Measurements from ENCODE around the gene IRGQ.
"Not testable (repeated sequence)": the region's sequence is repeated elsewhere in the genome, so short reads cannot be mapped to it uniquely, and the experiment has no call there.

Gene IRGQ

GRCh38 chr19:43624933-43625332 is 29.0 kb upstream of the IRGQ start:
- no peak for DNase-seq

GRCh38 chr19:43623889-43624670 is 28.1 kb upstream of the IRGQ start:
- DNase-seq, result no peak

GRCh38 chr19:43622956-43623355 is 27.0 kb upstream of the IRGQ start:
- no peak for DNase-seq

- DNase-seq, result no peak
These were observed 26.1 kb upstream of the IRGQ start for GRCh38 chr19:43622070-43622469.

GRCh38 chr19:43620061-43621001 is 24.4 kb upstream of the IRGQ start:
- DNase-seq, result no peak

- DNase-seq, result peak; percentile 80
These were observed 23.5 kb upstream of the IRGQ start, which contains the start of gene ZNF428 for GRCh38 chr19:43619262-43620060. Gene ZNF428 (minus strand): TSS chr19:43619629. CDS start chr19:43614304, 5,325 bp downstream.

- DNase-seq, result peak; percentile 39
These were observed 23.0 kb upstream of the IRGQ start for GRCh38 chr19:43618921-43619261.

GRCh38 chr19:43616954-43617353 is 21.0 kb upstream of the IRGQ start:
- DNase-seq, result no peak

- no peak for DNase-seq
These were observed 20.4 kb upstream of the IRGQ start for GRCh38 chr19:43616306-43616705.

GRCh38 chr19:43612374-43612773 is 16.4 kb upstream of the IRGQ start:
- no peak for DNase-seq

GRCh38 chr19:43611788-43612187 is 15.9 kb upstream of the IRGQ start, which contains the start of gene SRRM5:
Gene SRRM5 (plus strand): TSS chr19:43612088. CDS start chr19:43612122, 34 bp downstream.
- DNase-seq, result no peak

- no peak for DNase-seq
These were observed 14.6 kb upstream of the IRGQ start for GRCh38 chr19:43610493-43610892.

- DNase-seq, result no peak
These were observed 13.9 kb upstream of the IRGQ start for GRCh38 chr19:43609872-43610271.

- DNase-seq, result no peak
These were observed 11.6 kb upstream of the IRGQ start for GRCh38 chr19:43607238-43608205.

- no peak for DNase-seq
These were observed 10.8 kb upstream of the IRGQ start for GRCh38 chr19:43606569-43607229.

GRCh38 chr19:43605875-43606568 is 10.1 kb upstream of the IRGQ start:
- no peak for DNase-seq

- DNase-seq, result not testable (repeated sequence)
These were observed 4.4 kb upstream of the IRGQ start for GRCh38 chr19:43600326-43600725.

- no peak for DNase-seq
These were observed 3.8 kb upstream of the IRGQ start for GRCh38 chr19:43599635-43600295.

- no peak for DNase-seq
These were observed 2.7 kb upstream of the IRGQ start for GRCh38 chr19:43598445-43599240.
